Panc1 (cell line): ENCODE measurements around the gene VSIG10L2. TPM values are rescaled to one million over a fixed set of nuclear protein-coding genes. Genes with fewer than 3 reads are reported as not detected.

Source experiments
- ATAC-seq: fragments of 200-7000 bp; cut with Tn5 transposase; 2 replicates; pipeline ENCODE4 v1.9.1; 2020; ENCODE audit warnings: mild to moderate bottlenecking, moderate library complexity
- BruUV-seq: library from RNA; stranded (reverse); fragments of 400-500 nt; replicated peaks from 2 replicates; lab custom pipeline; 2021; lab: Mats Ljungman, UMichigan
- CTCF ChIA-PET: fragments of 300-600 bp; sonication (Branson Sonifier 250); formaldehyde crosslinking; loops from one replicate; lab custom pipeline; 2022; ENCODE audit warnings: antibody characterized with exemption; lab: Charles Lee
- POLR2A ChIA-PET: fragments of 300-600 bp; sonication (Branson Sonifier 250); formaldehyde crosslinking; loops from one replicate; lab custom pipeline; 2022; ENCODE audit warnings: antibody characterized with exemption; lab: Charles Lee
- DNase-seq: peaks from one replicate; pipeline ENCODE4 v3.0.0-alpha.2; 2010; ENCODE audit warnings: low read depth, low spot score
- H3K27ac ChIP-seq: 2 replicates; pipeline ENCODE4 v1.5.1; 2011; ENCODE audit warnings: mild to moderate bottlenecking, low read length, inconsistent platforms
- H3K27me3 ChIP-seq: fragments of 200-500 bp; sonication (Bioruptor generic); 2 replicates; pipeline ENCODE4 v1.6.0; 2014; ENCODE audit warnings: low read length, inconsistent platforms; ENCODE audit not compliant: control insufficient read depth, insufficient read depth
- H3K36me3 ChIP-seq: fragments of 200-500 bp; sonication (Bioruptor generic); 2 replicates; pipeline ENCODE4 v1.5.1; 2014; ENCODE audit warnings: inconsistent platforms, mild to moderate bottlenecking, low read length, moderate library complexity; ENCODE audit not compliant: control insufficient read depth, insufficient read depth
- H3K4me1 ChIP-seq: 2 replicates; pipeline ENCODE4 v1.5.1; 2011; ENCODE audit warnings: inconsistent platforms, mild to moderate bottlenecking, low read length, moderate library complexity; ENCODE audit not compliant: control insufficient read depth, insufficient read depth
- H3K4me3 ChIP-seq, 2 experiments: 2 replicates each; pipeline ENCODE4 v1.5.1; 2011 to 2012; ENCODE audit warnings: low read depth in 2 of 2, low read length in 2 of 2, mild to moderate bottlenecking in 2 of 2, inconsistent platforms in 1 of 2, moderate library complexity in 1 of 2
- H3K9me3 ChIP-seq: fragments of 200-500 bp; sonication (Bioruptor generic); 2 replicates; pipeline ENCODE4 v1.5.1; 2014; ENCODE audit warnings: low read depth, mild to moderate bottlenecking, inconsistent platforms, low read length, moderate library complexity; ENCODE audit not compliant: control insufficient read depth, insufficient read depth
- POLR2AphosphoS5 ChIP-seq: IDR thresholded peaks from 2 replicates; pipeline ENCODE4 v1.6.1; 2012; ENCODE audit warnings: mild to moderate bottlenecking, low read depth, low read length, moderate library complexity
- REST ChIP-seq, 2 experiments: IDR thresholded peaks; 2 replicates each; pipeline ENCODE4 v1.6.1; 2011 to 2012; ENCODE audit warnings: low read depth in 2 of 2, control low read depth in 1 of 2, low read length in 1 of 2, mild to moderate bottlenecking in 1 of 2, moderate library complexity in 1 of 2; ENCODE audit not compliant: insufficient read depth in 1 of 2
- SIN3A ChIP-seq: IDR thresholded peaks from 2 replicates; pipeline ENCODE4 v1.6.1; 2012; ENCODE audit warnings: low read depth, mild to moderate bottlenecking, low read length, moderate library complexity, borderline replicate concordance; ENCODE audit not compliant: insufficient read depth
- TCF7L2 ChIP-seq: IDR thresholded peaks from 2 replicates; pipeline ENCODE4 v1.6.1; 2011; ENCODE audit warnings: mild to moderate bottlenecking, low read depth, low read length, inconsistent platforms
- in situ Hi-C: cut with HindIII; loops from 2 replicates; pipeline ENCODE4 v1.10.0; 2016; ENCODE audit warnings: low sequenced_read_pairs, low pct_unique_long_range_greater_than_20kb
- intact Hi-C: fragments of 100-400 bp; cut with micrococcal nuclease; formaldehyde crosslinking; loops from one replicate; pipeline ENCODE4 v1.10.0; 2022; ENCODE audit not compliant: unreplicated experiment
- total RNA-seq: library from RNA; stranded (reverse); gene quantifications from one replicate; pipeline ENCODE4 v1.2.1, GENCODE V29; 2021; ENCODE audit not compliant: unreplicated experiment
- TF ChIP-seq, protein P1 (sequence below): fragments of 450-650 bp; IDR thresholded peaks from 2 replicates; pipeline ENCODE4 v1.5.1; 2017; ENCODE audit warnings: mild to moderate bottlenecking

VSIG10L2 gene
- total RNA-seq, 1 experiment from 2014 or later = not detected

- Histone ChIP-seq H3K27me3 (peaks cover 13% of the 10 kb centered on the region), H3K9me3 (no peaks in the 10 kb centered on the region), H3K27ac (no peak overlapping the region), H3K36me3 (no peaks in the 10 kb centered on the region), H3K4me1 (peaks cover 4% of the 10 kb centered on the region; the same call in 1 of the 2 replicates), H3K4me3 (no peak overlapping the region)
- DNase-seq (no peak), ATAC-seq (no peak)
- CTCF ChIA-PET = no interaction called here
- TF ChIP-seq SIN3A = no peak
- no peak for TF ChIP-seq POLR2AphosphoS5
- TF ChIP-seq, protein P1, sequence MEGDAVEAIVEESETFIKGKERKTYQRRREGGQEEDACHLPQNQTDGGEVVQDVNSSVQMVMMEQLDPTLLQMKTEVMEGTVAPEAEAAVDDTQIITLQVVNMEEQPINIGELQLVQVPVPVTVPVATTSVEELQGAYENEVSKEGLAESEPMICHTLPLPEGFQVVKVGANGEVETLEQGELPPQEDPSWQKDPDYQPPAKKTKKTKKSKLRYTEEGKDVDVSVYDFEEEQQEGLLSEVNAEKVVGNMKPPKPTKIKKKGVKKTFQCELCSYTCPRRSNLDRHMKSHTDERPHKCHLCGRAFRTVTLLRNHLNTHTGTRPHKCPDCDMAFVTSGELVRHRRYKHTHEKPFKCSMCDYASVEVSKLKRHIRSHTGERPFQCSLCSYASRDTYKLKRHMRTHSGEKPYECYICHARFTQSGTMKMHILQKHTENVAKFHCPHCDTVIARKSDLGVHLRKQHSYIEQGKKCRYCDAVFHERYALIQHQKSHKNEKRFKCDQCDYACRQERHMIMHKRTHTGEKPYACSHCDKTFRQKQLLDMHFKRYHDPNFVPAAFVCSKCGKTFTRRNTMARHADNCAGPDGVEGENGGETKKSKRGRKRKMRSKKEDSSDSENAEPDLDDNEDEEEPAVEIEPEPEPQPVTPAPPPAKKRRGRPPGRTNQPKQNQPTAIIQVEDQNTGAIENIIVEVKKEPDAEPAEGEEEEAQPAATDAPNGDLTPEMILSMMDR = no peak
- intact Hi-C loops = no loop called here
- in situ Hi-C loops = loop anchor here (25.0 kb wide), 1 partner anchor 281 kb away; the partner anchor contains the start of genes FAM118B and RPUSD4
- POLR2A ChIA-PET = no interaction called here
- BruUV-seq = no TSS peak
These were observed 14.7 kb upstream of the VSIG10L2 start for GRCh38 chr11:125931116-125931515.

DNA sequence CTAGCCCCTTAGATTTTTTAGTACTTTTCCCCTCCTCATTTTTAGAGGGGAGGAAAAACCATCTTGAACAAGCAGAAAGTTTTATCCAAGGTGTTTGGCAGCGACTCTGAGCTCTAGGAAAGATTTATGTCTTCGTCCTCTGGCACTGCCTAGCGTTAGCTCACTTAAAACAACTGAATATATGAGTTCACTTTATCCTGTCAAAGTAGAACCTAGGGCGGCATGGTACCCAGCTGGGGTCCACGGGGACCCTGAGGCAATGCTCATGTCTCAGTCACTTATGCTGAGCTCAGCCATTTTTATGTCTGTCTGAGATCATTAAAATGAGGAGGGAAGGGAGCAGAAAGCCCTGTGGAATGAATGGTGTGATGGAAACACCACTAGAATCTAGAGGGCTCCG is 14.2 kb upstream of the VSIG10L2 start:
- intact Hi-C loops = no loop called here
- POLR2A ChIA-PET = no interaction called here
- DNase-seq (no peak), ATAC-seq (no peak)
- in situ Hi-C loops = loop anchor here (25.0 kb wide), 1 partner anchor 281 kb away; the partner anchor contains the start of genes FAM118B and RPUSD4
- CTCF ChIA-PET = no interaction called here
- no peaks in the 10 kb centered on the region for H3K9me3 ChIP-seq
- no peak overlapping the region for H3K4me3 ChIP-seq
- peaks cover 13% of the 10 kb centered on the region for H3K27me3 ChIP-seq
- BruUV-seq = no TSS peak
- TF ChIP-seq, protein P1 = no peak
- TF ChIP-seq SIN3A = no peak
- TF ChIP-seq POLR2AphosphoS5 = no peak
- no peak for TF ChIP-seq REST (IDR thresholded peaks at IDR 0.05; ENCODE audit: insufficient read depth in 1 of 2, low read depth in 2 of 2, low read length in 1 of 2)
- TF ChIP-seq TCF7L2 = no peak
- H3K27ac ChIP-seq = no peak overlapping the region
- no peaks in the 10 kb centered on the region for H3K36me3 ChIP-seq
- H3K4me1 ChIP-seq = peaks cover 4% of the 10 kb centered on the region; the same call in 1 of the 2 replicates
